Measurements from ENCODE around the gene CMTM5. TPM values are rescaled to one million over a fixed set of nuclear protein-coding genes. Genes with fewer than 3 reads are reported as not detected.

Gene CMTM5
- total RNA-seq, 2 experiments from 2014 or later = not detected

DNA sequence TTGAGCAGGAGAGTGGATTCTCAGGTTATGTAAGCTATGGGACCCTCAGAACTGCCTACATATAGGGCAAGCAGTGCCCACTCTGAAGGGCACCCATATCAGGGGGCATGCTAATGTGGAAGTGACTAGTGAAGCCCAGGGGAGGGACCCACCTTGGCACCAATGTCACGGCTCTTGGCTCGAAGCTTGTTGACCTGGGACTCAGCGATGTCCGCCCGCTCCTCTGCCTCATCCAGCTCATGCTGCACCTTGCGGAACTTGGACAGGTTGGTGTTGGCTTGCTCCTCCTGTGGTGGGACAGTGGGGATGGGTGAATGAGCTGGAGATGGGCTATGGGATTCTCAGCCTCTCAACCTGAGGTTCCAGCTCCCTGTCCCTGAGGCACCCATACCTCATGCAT is 5.4 kb downstream of the CMTM5 start:
- H3K27ac ChIP-seq (ENCODE audit: low read depth, low read length, poor library complexity, severe bottlenecking) = no peak overlapping the region
- H3K36me3 ChIP-seq (ENCODE audit: insufficient read depth, low read length) = no peaks in the 10 kb centered on the region
- H3K4me2 ChIP-seq (ENCODE audit: low read length) = no peak overlapping the region
- H3K9me3 ChIP-seq (ENCODE audit: low read length) = no peaks in the 10 kb centered on the region
- H2AFZ ChIP-seq (ENCODE audit: low read length) = no peak overlapping the region
- intact Hi-C loops (cut with micrococcal nuclease; ENCODE audit: unreplicated experiment) = loop anchor here (5.0 kb wide), 1 partner anchor 260 kb away; no protein-coding TSS in a partner anchor
- H3K4me1 ChIP-seq (ENCODE audit: insufficient read depth, low read length, poor library complexity, severe bottlenecking) = no peaks in the 10 kb centered on the region
- ChIA-PET POLR2A (no interaction called here), CTCF (ENCODE audit: unreplicated experiment) (no interaction called here)
- DNase-seq (ENCODE audit: low spot score) = no peak
- H3K9me2 ChIP-seq (ENCODE audit: insufficient read depth, low read length) = no peaks in the 10 kb centered on the region
- H3K4me3 ChIP-seq (ENCODE audit: low read depth, low read length, poor library complexity, severe bottlenecking) = no peak overlapping the region
- no peaks in the 10 kb centered on the region for H3K79me2 ChIP-seq (ENCODE audit: insufficient read depth, low read depth, low read length)
- no TSS peak for BruUV-seq (replicated peaks)
- TF ChIP-seq, protein P1, sequence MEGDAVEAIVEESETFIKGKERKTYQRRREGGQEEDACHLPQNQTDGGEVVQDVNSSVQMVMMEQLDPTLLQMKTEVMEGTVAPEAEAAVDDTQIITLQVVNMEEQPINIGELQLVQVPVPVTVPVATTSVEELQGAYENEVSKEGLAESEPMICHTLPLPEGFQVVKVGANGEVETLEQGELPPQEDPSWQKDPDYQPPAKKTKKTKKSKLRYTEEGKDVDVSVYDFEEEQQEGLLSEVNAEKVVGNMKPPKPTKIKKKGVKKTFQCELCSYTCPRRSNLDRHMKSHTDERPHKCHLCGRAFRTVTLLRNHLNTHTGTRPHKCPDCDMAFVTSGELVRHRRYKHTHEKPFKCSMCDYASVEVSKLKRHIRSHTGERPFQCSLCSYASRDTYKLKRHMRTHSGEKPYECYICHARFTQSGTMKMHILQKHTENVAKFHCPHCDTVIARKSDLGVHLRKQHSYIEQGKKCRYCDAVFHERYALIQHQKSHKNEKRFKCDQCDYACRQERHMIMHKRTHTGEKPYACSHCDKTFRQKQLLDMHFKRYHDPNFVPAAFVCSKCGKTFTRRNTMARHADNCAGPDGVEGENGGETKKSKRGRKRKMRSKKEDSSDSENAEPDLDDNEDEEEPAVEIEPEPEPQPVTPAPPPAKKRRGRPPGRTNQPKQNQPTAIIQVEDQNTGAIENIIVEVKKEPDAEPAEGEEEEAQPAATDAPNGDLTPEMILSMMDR (conservative IDR thresholded peaks at IDR 0.05; ENCODE audit: low read length) = no peak
- TF ChIP-seq EZH2phosphoT487 (IDR thresholded peaks at IDR 0.05; ENCODE audit: borderline replicate concordance, low read depth, low read length) = no peak
- no peaks in the 10 kb centered on the region for H4K20me1 ChIP-seq (ENCODE audit: insufficient read depth, low read length)

- Histone ChIP-seq H3K4me2 (ENCODE audit: low read length) (no peak overlapping the region), H3K9me3 (ENCODE audit: low read length) (no peaks in the 10 kb centered on the region), H3K9me2 (ENCODE audit: insufficient read depth, low read length) (no peaks in the 10 kb centered on the region), H3K27ac (ENCODE audit: low read depth, low read length, poor library complexity, severe bottlenecking) (no peak overlapping the region), H3K4me3 (ENCODE audit: low read depth, low read length, poor library complexity, severe bottlenecking) (no peak overlapping the region), H2AFZ (ENCODE audit: low read length) (no peak overlapping the region), H4K20me1 (ENCODE audit: insufficient read depth, low read length) (no peaks in the 10 kb centered on the region), H3K79me2 (ENCODE audit: insufficient read depth, low read depth, low read length) (no peaks in the 10 kb centered on the region), H3K36me3 (ENCODE audit: insufficient read depth, low read length) (no peaks in the 10 kb centered on the region), H3K4me1 (ENCODE audit: insufficient read depth, low read length, poor library complexity, severe bottlenecking) (no peaks in the 10 kb centered on the region)
- ChIA-PET POLR2A (no interaction called here), CTCF (ENCODE audit: unreplicated experiment) (no interaction called here)
- TF ChIP-seq, protein P1 (conservative IDR thresholded peaks at IDR 0.05; ENCODE audit: low read length) = no peak
- no peak for TF ChIP-seq EZH2phosphoT487 (IDR thresholded peaks at IDR 0.05; ENCODE audit: borderline replicate concordance, low read depth, low read length)
- intact Hi-C loops (cut with micrococcal nuclease; ENCODE audit: unreplicated experiment) = loop anchor here (5.0 kb wide), 1 partner anchor 261 kb away; no protein-coding TSS in a partner anchor
- BruUV-seq (replicated peaks) = no TSS peak
- no peak for DNase-seq (ENCODE audit: low spot score)
Observed at GRCh38 chr14:23382731-23383440, 6.0 kb downstream of the CMTM5 start.

Data from OCI-LY7 (cell line).